MM.1S (cell line): ENCODE results near the gene RFTN1.

Experiments used
- DNase-seq: peaks from one replicate; pipeline ENCODE4 v3.0.0-alpha.2; 2015
- H2AFZ ChIP-seq: fragments of 300-600 bp; sonication (generic); 2 replicates; pipeline ENCODE4 v1.6.0; 2016; ENCODE audit warnings: antibody characterized with exemption, low read length
- H3F3A ChIP-seq: fragments of 300-600 bp; sonication (generic); 2 replicates; pipeline ENCODE4 v1.6.1; 2016; ENCODE audit warnings: mild to moderate bottlenecking, antibody characterized with exemption, low read length, moderate library complexity, mixed read lengths; ENCODE audit not compliant: insufficient read depth
- H3K27ac ChIP-seq: fragments of 300-600 bp; sonication (generic); 2 replicates; pipeline ENCODE4 v1.5.1; 2016; ENCODE audit warnings: mild to moderate bottlenecking, low read length
- H3K27me3 ChIP-seq: fragments of 300-600 bp; sonication (generic); replicated peaks from 2 replicates; pipeline ENCODE4 v1.6.0; 2016; ENCODE audit warnings: low read length; ENCODE audit not compliant: insufficient read depth
- H3K36me3 ChIP-seq: fragments of 300-600 bp; sonication (generic); replicated peaks from 2 replicates; pipeline ENCODE4 v1.6.1; 2016; ENCODE audit warnings: mild to moderate bottlenecking, low read length, mixed read lengths; ENCODE audit not compliant: insufficient read depth
- H3K4me1 ChIP-seq: fragments of 300-600 bp; sonication (generic); 2 replicates; pipeline ENCODE4 v1.6.1; 2016; ENCODE audit warnings: low read length, mixed read lengths
- H3K4me2 ChIP-seq: fragments of 300-600 bp; sonication (generic); 2 replicates; pipeline ENCODE4 v1.6.0; 2016; ENCODE audit warnings: low read depth, low read length
- H3K4me3 ChIP-seq: fragments of 300-600 bp; sonication (generic); 2 replicates; pipeline ENCODE4 v1.5.1; 2016; ENCODE audit warnings: low read length, mixed read lengths
- H3K79me2 ChIP-seq: fragments of 300-600 bp; sonication (generic); 2 replicates; pipeline ENCODE4 v1.6.1; 2016; ENCODE audit warnings: mixed run types, low read length, mixed read lengths
- H3K9ac ChIP-seq: fragments of 300-600 bp; sonication (generic); 2 replicates; pipeline ENCODE4 v1.6.1; 2016; ENCODE audit warnings: low read length, mixed read lengths
- H3K9me2 ChIP-seq: fragments of 300-600 bp; sonication (generic); replicated peaks from 2 replicates; pipeline ENCODE4 v1.6.1; 2016; ENCODE audit warnings: mild to moderate bottlenecking, low read length, mixed read lengths; ENCODE audit not compliant: insufficient read depth
- H3K9me3 ChIP-seq: fragments of 300-600 bp; sonication (generic); replicated peaks from 2 replicates; pipeline ENCODE4 v1.6.1; 2016; ENCODE audit warnings: mild to moderate bottlenecking, low read length, mixed read lengths; ENCODE audit not compliant: insufficient read depth
- H4K20me1 ChIP-seq: fragments of 300-600 bp; sonication (generic); 2 replicates; pipeline ENCODE4 v1.6.1; 2016; ENCODE audit warnings: mild to moderate bottlenecking, low read length, moderate library complexity, mixed read lengths; ENCODE audit not compliant: insufficient read depth
- CTCF ChIP-seq: fragments of 300-600 bp; sonication (generic); IDR thresholded peaks from 2 replicates; pipeline ENCODE4 v1.5.1; 2016; ENCODE audit warnings: antibody characterized with exemption, low read length, mixed read lengths
- EZH2 ChIP-seq: fragments of 300-600 bp; sonication (generic); optimal IDR thresholded peaks from 2 replicates; pipeline ENCODE3; 2017; ENCODE audit warnings: low read depth, mild to moderate bottlenecking, antibody characterized with exemption, low read length, mixed read lengths
- EZH2phosphoT487 ChIP-seq: fragments of 300-600 bp; sonication (generic); IDR thresholded peaks from 2 replicates; pipeline ENCODE4 v1.6.1; 2018; ENCODE audit warnings: antibody characterized with exemption, low read length

The RFTN1 gene

GRCh38 chr3:16319723-16320122 lies 193.8 kb downstream of the RFTN1 start:
- no peak for TF ChIP-seq EZH2phosphoT487
- no peak for TF ChIP-seq EZH2
- no peak for TF ChIP-seq CTCF
- Histone ChIP-seq H3F3A (no peaks in the 10 kb centered on the region), H3K9me2 (no peaks in the 10 kb centered on the region), H3K9ac (no peak overlapping the region), H3K4me3 (no peak overlapping the region), H3K9me3 (no peaks in the 10 kb centered on the region), H3K27ac (no peak overlapping the region), H3K27me3 (no peaks in the 10 kb centered on the region), H3K4me2 (no peak overlapping the region), H3K4me1 (no peaks in the 10 kb centered on the region), H2AFZ (no peak overlapping the region), H3K79me2 (no peaks in the 10 kb centered on the region), H3K36me3 (no peaks in the 10 kb centered on the region), H4K20me1 (no peaks in the 10 kb centered on the region)
- no peak for DNase-seq

DNA sequence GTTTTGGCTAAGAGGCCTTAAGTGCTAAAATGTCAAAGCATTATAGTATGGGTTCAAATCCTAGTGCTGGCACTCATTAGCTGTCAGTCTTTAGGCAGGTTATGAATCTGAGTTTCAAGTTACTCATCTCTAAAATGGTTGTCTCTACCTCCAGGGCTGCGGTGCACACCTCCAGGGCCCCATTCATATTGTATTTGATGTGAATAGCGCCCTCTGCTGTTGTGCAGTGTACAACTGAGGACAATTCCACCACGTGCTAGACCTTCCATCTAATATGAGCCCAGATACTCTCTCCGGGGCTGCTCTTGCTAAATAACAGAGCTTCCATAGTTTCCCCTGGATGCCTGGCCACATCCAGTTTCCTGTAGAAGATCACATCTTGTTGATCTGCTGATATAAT lies 194.2 kb downstream of the RFTN1 start:
- no peaks in the 10 kb centered on the region for H3K4me1 ChIP-seq
- DNase-seq = peak; percentile 12
- no peak overlapping the region for H2AFZ ChIP-seq
- no peaks in the 10 kb centered on the region for H3K9me3 ChIP-seq
- no peak overlapping the region for H3K27ac ChIP-seq
- no peaks in the 10 kb centered on the region for H3K27me3 ChIP-seq
- no peaks in the 10 kb centered on the region for H3K9me2 ChIP-seq
- H3K36me3 ChIP-seq = no peaks in the 10 kb centered on the region
- no peaks in the 10 kb centered on the region for H4K20me1 ChIP-seq
- no peak overlapping the region for H3K4me3 ChIP-seq
- no peak overlapping the region for H3K9ac ChIP-seq
- TF ChIP-seq CTCF (peak; percentile 53), EZH2phosphoT487 (no peak), EZH2 (no peak)
- H3K79me2 ChIP-seq = no peaks in the 10 kb centered on the region
- no peaks in the 10 kb centered on the region for H3F3A ChIP-seq
- no peak overlapping the region for H3K4me2 ChIP-seq

- Histone ChIP-seq H3K9ac (no peak overlapping the region), H3K9me3 (no peaks in the 10 kb centered on the region), H3K4me1 (no peaks in the 10 kb centered on the region), H3K4me3 (no peak overlapping the region), H3K4me2 (no peak overlapping the region), H3K9me2 (no peaks in the 10 kb centered on the region), H3K27ac (no peak overlapping the region), H4K20me1 (no peaks in the 10 kb centered on the region), H3K36me3 (no peaks in the 10 kb centered on the region), H3K27me3 (no peaks in the 10 kb centered on the region), H3K79me2 (no peaks in the 10 kb centered on the region), H3F3A (no peaks in the 10 kb centered on the region), H2AFZ (no peak overlapping the region)
- TF ChIP-seq CTCF = no peak
- TF ChIP-seq EZH2 = no peak
- no peak for TF ChIP-seq EZH2phosphoT487
- DNase-seq = no peak
Observed at GRCh38 chr3:16318176-16318575, 195.3 kb downstream of the RFTN1 start.
